Activated naive CD4-positive, alpha-beta T cell treated with anti-CD3 and anti-CD28 coated beads, Interleukin-2, amount 50 U/mL, for 72 hours (primary cell): ENCODE data around the gene MCCD1. TPM values are rescaled to one million over a fixed set of nuclear protein-coding genes. Genes with fewer than 3 reads are reported as not detected.
A peak's percentile ranks its signal among the peaks of the same experiment; 100 is the strongest.
"Not testable (repeated sequence)": the region's sequence is repeated elsewhere in the genome, so short reads cannot be mapped to it uniquely, and the experiment has no call there.

ENCODE experiments used
- ATAC-seq, 2 donors: fragments of 150-1000 bp; cut with Tn5 transposase; 2 replicates each; pipeline ENCODE4 v1.10.0; 2021; ENCODE audit warnings: mild to moderate bottlenecking in 2 of 2, moderate library complexity in 2 of 2
- DNase-seq, 2 donors: peaks; one replicate each; pipeline ENCODE4 v3.0.0; 2021 to 2022; ENCODE audit warnings: low spot score in 2 of 2
- H3K27ac Mint-ChIP-seq, 2 donors: one replicate each; pipeline ENCODE4 v1.8.0; 2022; ENCODE audit warnings: mild to moderate bottlenecking in 2 of 2, mixed read lengths in 2 of 2
- H3K36me3 Mint-ChIP-seq, 2 donors: one replicate each; pipeline ENCODE4 v1.8.0; 2022; ENCODE audit warnings: mixed read lengths in 2 of 2
- H3K9me3 Mint-ChIP-seq, 2 donors: one replicate each; pipeline ENCODE4 v1.8.0; 2022; ENCODE audit warnings: mixed read lengths in 2 of 2
- total RNA-seq, 2 donors: library from RNA; stranded (reverse); gene quantifications; one replicate each; pipeline ENCODE4 v1.2.3, GENCODE V29; 2022

The MCCD1 gene
- total RNA-seq, 2 donors from 2014 or later, result not detected

- ATAC-seq, result no peak
- Mint-ChIP-seq H3K27ac (peak overlapping the region; percentile 87 to 93), H3K36me3 (peaks cover 0 to 4% of the 10 kb centered on the region in 2 donors), H3K9me3 (no peaks in the 10 kb centered on the region)
- no peak for DNase-seq
Measured at GRCh38 chr6:31547727-31548543, 19.2 kb downstream of the MCCD1 start.

GRCh38 chr6:31548544-31548873, 19.7 kb downstream of the MCCD1 start:
- H3K27ac Mint-ChIP-seq, result peak overlapping the region; percentile 34 to 87
- H3K9me3 Mint-ChIP-seq, result no peaks in the 10 kb centered on the region
- peaks cover 0 to 10% of the 10 kb centered on the region in 2 donors for H3K36me3 Mint-ChIP-seq
- no peak for DNase-seq
- ATAC-seq, result no peak

- not testable (repeated sequence) for H3K36me3 Mint-ChIP-seq, H3K9me3 Mint-ChIP-seq, H3K27ac Mint-ChIP-seq, ATAC-seq
- peak in 1 of 2 donors; percentile 55 for DNase-seq
Measured at GRCh38 chr6:31551371-31551770, 22.6 kb downstream of the MCCD1 start.

GRCh38 chr6:31556307-31556706, 27.5 kb downstream of the MCCD1 start:
- no peak for DNase-seq
- ATAC-seq, result no peak
- H3K36me3 Mint-ChIP-seq, result peaks cover 9 to 20% of the 10 kb centered on the region in 2 donors
- no peak overlapping the region for H3K27ac Mint-ChIP-seq
- peaks cover 0 to 7% of the 10 kb centered on the region in 2 donors for H3K9me3 Mint-ChIP-seq

- Mint-ChIP-seq H3K36me3 (peaks cover 9 to 24% of the 10 kb centered on the region in 2 donors), H3K9me3 (peaks cover 0 to 7% of the 10 kb centered on the region in 2 donors), H3K27ac (peak overlapping the region; percentile 20 to 85)
- ATAC-seq, result no peak
- DNase-seq, result no peak
Measured at GRCh38 chr6:31557443-31558317, 28.9 kb downstream of the MCCD1 start.

GRCh38 chr6:31558318-31558625, 29.5 kb downstream of the MCCD1 start:
- H3K36me3 Mint-ChIP-seq, result peaks cover 9 to 20% of the 10 kb centered on the region in 2 donors
- peaks cover 0 to 7% of the 10 kb centered on the region in 2 donors for H3K9me3 Mint-ChIP-seq
- DNase-seq, result no peak
- H3K27ac Mint-ChIP-seq, result peak overlapping the region; percentile 20 to 85
- no peak for ATAC-seq

- DNase-seq (peak in 1 of 2 donors; percentile 82), ATAC-seq (peak; percentile 61 to 64)
- Mint-ChIP-seq H3K27ac (peak overlapping the region; percentile 85 to 90), H3K9me3 (peaks cover 0 to 7% of the 10 kb centered on the region in 2 donors), H3K36me3 (peaks cover 13 to 22% of the 10 kb centered on the region in 2 donors)
Measured at GRCh38 chr6:31558631-31559500, 30.1 kb downstream of the MCCD1 start.

- peak; percentile 4 to 41 for ATAC-seq
- peaks cover 16 to 25% of the 10 kb centered on the region in 2 donors for H3K36me3 Mint-ChIP-seq
- peak overlapping the region; percentile 85 to 90 for H3K27ac Mint-ChIP-seq
- no peak for DNase-seq
- H3K9me3 Mint-ChIP-seq, result peaks cover 0 to 7% of the 10 kb centered on the region in 2 donors
Measured at GRCh38 chr6:31559606-31559957, 30.8 kb downstream of the MCCD1 start.

GRCh38 chr6:31559958-31560696, 31.4 kb downstream of the MCCD1 start:
- peak in 1 of 2 donors; percentile 78 for DNase-seq

GRCh38 chr6:31560697-31561058, 31.9 kb downstream of the MCCD1 start:
- Mint-ChIP-seq H3K27ac (peak overlapping the region; percentile 85 to 90), H3K36me3 (peaks cover 22 to 31% of the 10 kb centered on the region in 2 donors), H3K9me3 (peaks cover 0 to 7% of the 10 kb centered on the region in 2 donors)
- DNase-seq, result no peak
- no peak for ATAC-seq

More at GRCh38 chr6:31559958-31560696, 31.4 kb downstream of the MCCD1 start:
- peak overlapping the region; percentile 85 to 90 for H3K27ac Mint-ChIP-seq
- peaks cover 0 to 7% of the 10 kb centered on the region in 2 donors for H3K9me3 Mint-ChIP-seq
- ATAC-seq, result peak; percentile 62 to 69
- H3K36me3 Mint-ChIP-seq, result peaks cover 21 to 30% of the 10 kb centered on the region in 2 donors

GRCh38 chr6:31567531-31568370, 39.0 kb downstream of the MCCD1 start:
- peak; percentile 38 to 41 for ATAC-seq
- no peaks in the 10 kb centered on the region for H3K9me3 Mint-ChIP-seq
- peaks cover 15 to 19% of the 10 kb centered on the region in 2 donors for H3K36me3 Mint-ChIP-seq
- peak overlapping the region; percentile 56 to 88 for H3K27ac Mint-ChIP-seq
- DNase-seq, result peak in 1 of 2 donors; percentile 70

- H3K9me3 Mint-ChIP-seq, result no peaks in the 10 kb centered on the region
- H3K27ac Mint-ChIP-seq, result peak overlapping the region; percentile 56 to 88
- ATAC-seq, result peak; percentile 68 to 74
- H3K36me3 Mint-ChIP-seq, result peaks cover 23 to 27% of the 10 kb centered on the region in 2 donors
- peak; percentile 67 to 85 for DNase-seq
Measured at GRCh38 chr6:31568537-31568961, 39.8 kb downstream of the MCCD1 start.

GRCh38 chr6:31569861-31570536, 41.2 kb downstream of the MCCD1 start:
- Mint-ChIP-seq H3K36me3 (peaks cover 16 to 26% of the 10 kb centered on the region in 2 donors), H3K27ac (peak overlapping the region in 1 of 2 donors; percentile 3), H3K9me3 (no peaks in the 10 kb centered on the region)
- ATAC-seq, result no peak
- DNase-seq, result no peak

GRCh38 chr6:31572041-31572911, 43.5 kb downstream of the MCCD1 start, which contains the start of gene LTA:
Gene LTA, plus strand, starts transcription at chr6:31572289. Its CDS starts 454 bp downstream, at chr6:31572743.
- H3K9me3 Mint-ChIP-seq, result no peaks in the 10 kb centered on the region
- DNase-seq (peak; percentile 71 to 87), ATAC-seq (peak; percentile 44 to 57)
- peak within 1 kb of the TSS; percentile 93 to 98 for H3K27ac Mint-ChIP-seq
- peaks cover 34 to 45% of the 10 kb centered on the region in 2 donors for H3K36me3 Mint-ChIP-seq
